NT2/D1 (cell line): ENCODE results near the gene C3orf22.
"Not testable (repeated sequence)": the region's sequence is repeated elsewhere in the genome, so short reads cannot be mapped to it uniquely, and the experiment has no call there.

Source experiments
- DNase-seq: peaks from one replicate; pipeline ENCODE4 v3.0.0-alpha.2; 2011; ENCODE audit warnings: low read depth, low spot score
- H3K27me3 ChIP-seq: 2 replicates; pipeline ENCODE4 v1.6.0; 2011; ENCODE audit warnings: mild to moderate bottlenecking; ENCODE audit not compliant: insufficient read length, insufficient read depth
- H3K36me3 ChIP-seq: 2 replicates; pipeline ENCODE4 v1.6.1; 2011; ENCODE audit warnings: mild to moderate bottlenecking, low read length, mixed read lengths; ENCODE audit not compliant: insufficient read depth, insufficient read length
- H3K4me1 ChIP-seq: 2 replicates; pipeline ENCODE4 v1.5.1; 2011; ENCODE audit not compliant: insufficient read depth, insufficient read length
- H3K4me3 ChIP-seq: 2 replicates; pipeline ENCODE4 v1.5.1; 2011; ENCODE audit warnings: low read depth; ENCODE audit not compliant: insufficient read length
- H3K9ac ChIP-seq: 2 replicates; pipeline ENCODE4 v1.6.0; 2011; ENCODE audit warnings: low read depth; ENCODE audit not compliant: insufficient read length
- H3K9me3 ChIP-seq: 2 replicates; pipeline ENCODE4 v1.5.1; 2011; ENCODE audit warnings: mild to moderate bottlenecking, low read length; ENCODE audit not compliant: insufficient read depth
- SUZ12 ChIP-seq: IDR thresholded peaks from 2 replicates; pipeline ENCODE4 v1.6.1; 2011; ENCODE audit not compliant: insufficient read length, insufficient read depth; ENCODE audit errors: extremely low read depth
- YY1 ChIP-seq: IDR thresholded peaks from 2 replicates; pipeline ENCODE4 v1.6.1; 2011; ENCODE audit not compliant: insufficient read length, insufficient read depth
- ZNF274 ChIP-seq: IDR thresholded peaks from 2 replicates; pipeline ENCODE4 v1.6.1; 2011; ENCODE audit warnings: mild to moderate bottlenecking, low read depth, low read length

C3orf22 gene

DNA sequence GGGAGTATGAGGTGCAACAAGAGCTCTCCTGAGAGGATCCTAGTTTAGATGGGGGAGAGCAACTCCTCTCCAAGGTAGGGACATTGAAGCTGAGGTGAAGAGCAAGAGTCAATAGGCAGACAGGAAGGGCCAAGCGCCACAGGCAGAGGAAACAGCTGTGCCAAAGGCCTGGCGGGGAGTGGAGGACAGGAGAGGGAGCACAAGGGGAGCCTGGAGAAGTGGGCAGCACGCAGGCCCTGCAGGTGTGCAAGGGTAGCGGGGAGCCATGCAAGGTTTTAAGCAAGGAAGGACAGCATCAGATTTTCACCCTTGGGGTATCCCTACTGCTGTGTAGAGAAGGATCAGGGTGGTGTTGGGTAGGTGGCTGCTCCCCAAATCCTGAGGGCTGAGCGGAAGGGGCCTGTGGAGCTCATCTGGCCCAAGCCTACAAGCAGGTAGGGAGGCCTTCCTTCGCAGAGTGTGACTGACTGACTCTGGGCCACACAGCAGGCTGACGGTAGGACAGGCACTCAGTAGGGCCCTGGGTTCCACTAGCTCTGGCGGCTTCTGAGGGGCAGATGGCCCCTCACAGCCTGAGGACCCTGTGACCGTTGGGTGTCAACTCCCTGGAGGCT, 21.5 kb downstream of the C3orf22 start:
- Histone ChIP-seq H3K4me1 (peaks cover 6% of the 10 kb centered on the region), H3K9me3 (no peaks in the 10 kb centered on the region), H3K36me3 (no peaks in the 10 kb centered on the region), H3K9ac (no peak overlapping the region), H3K4me3 (no peak overlapping the region), H3K27me3 (peaks cover 16% of the 10 kb centered on the region)
- no peak for DNase-seq
- no peak for TF ChIP-seq ZNF274
- no peak for TF ChIP-seq SUZ12
- no peak for TF ChIP-seq YY1

DNA sequence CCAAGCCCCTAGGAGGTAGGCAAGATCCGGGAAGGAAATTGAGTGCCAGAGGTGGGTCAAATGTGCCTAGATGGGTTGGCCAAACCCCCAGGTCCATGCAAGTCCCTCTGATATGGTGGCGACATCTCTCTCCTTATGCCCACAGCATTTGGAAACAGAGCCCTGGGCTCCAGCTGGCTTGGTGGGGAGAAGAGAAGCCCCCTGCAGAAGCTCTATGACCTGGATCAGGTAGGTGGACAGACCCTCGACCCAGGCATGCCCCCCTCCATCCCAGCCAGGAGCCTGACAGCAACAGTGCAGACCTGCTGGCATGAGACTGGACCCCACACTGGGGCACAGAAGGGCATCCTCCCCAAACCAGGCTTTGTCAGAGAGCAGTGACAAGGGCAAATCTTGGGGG, 22.6 kb downstream of the C3orf22 start:
- Histone ChIP-seq H3K4me3 (no peak overlapping the region), H3K9ac (no peak overlapping the region), H3K27me3 (peaks cover 16% of the 10 kb centered on the region), H3K36me3 (no peaks in the 10 kb centered on the region), H3K4me1 (peaks cover 6% of the 10 kb centered on the region), H3K9me3 (no peaks in the 10 kb centered on the region)
- no peak for DNase-seq
- TF ChIP-seq YY1 (no peak), ZNF274 (no peak), SUZ12 (no peak)

DNA sequence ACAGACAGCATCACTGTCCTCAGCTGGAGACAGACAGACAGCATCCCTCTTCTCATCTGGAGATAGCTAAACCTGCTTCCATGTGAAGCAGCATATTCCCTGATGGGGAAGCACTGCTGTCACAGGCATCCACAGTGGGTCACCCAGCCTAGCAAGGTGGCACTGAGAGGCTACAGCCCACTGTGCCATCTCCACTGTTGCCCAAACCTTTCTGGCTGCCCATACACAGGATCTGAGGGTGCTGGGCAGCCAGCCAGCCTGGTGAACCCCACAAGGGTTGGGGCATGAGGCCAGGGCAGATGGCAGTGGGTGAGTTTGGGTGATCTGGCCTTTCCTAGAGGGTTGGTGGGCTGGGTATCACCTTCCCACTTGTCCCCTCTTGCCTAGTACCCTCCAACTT, 23.1 kb downstream of the C3orf22 start:
- Histone ChIP-seq H3K9me3 (no peaks in the 10 kb centered on the region), H3K4me3 (no peak overlapping the region), H3K27me3 (peaks cover 16% of the 10 kb centered on the region), H3K36me3 (no peaks in the 10 kb centered on the region), H3K4me1 (peaks cover 6% of the 10 kb centered on the region), H3K9ac (no peak overlapping the region)
- TF ChIP-seq ZNF274: no peak
- no peak for TF ChIP-seq SUZ12
- no peak for TF ChIP-seq YY1
- no peak for DNase-seq

DNA sequence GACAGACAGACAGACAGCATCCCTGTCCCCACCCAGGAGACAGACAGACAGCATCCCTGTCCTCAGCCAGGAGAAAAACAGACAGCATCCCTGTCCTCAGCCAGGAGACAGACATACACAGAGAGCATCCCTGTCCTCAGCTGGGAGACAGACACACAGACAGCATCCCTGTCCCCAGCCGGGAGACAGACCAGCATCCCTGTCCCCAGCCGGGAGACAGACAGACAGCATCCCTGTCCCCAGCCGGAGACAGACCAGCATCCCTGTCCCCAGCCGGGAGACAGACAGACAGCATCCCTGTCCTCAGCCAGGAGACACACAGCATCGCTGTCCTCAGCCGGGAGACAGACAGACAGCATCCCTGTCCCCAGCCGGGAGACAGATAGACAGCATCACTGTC, 24.0 kb downstream of the C3orf22 start:
- H3K4me1 ChIP-seq, H3K36me3 ChIP-seq, H3K9me3 ChIP-seq, H3K4me3 ChIP-seq, DNase-seq, H3K9ac ChIP-seq: not testable (repeated sequence)
- peaks cover 16% of the 10 kb centered on the region for H3K27me3 ChIP-seq

DNA sequence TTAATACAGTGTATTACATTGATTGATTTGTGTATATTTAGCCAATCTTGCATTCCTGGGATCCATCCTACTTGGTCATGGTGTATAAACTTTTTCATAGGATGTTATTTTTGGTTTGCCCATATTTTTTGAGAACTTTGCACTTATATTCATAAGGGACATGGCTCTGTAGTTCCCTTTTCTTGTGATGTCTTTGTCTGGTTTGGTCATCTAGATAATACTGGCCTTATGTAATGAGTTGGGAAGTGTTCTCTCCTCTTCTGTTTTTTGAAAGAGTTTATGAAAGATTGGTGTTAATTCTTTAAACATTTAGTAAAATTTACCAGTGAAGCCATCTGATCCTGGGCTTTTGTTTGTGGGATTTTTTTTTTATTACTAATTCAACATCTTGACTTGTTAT, 25.2 kb downstream of the C3orf22 start:
- H3K27me3 ChIP-seq: peaks cover 16% of the 10 kb centered on the region
- no peaks in the 10 kb centered on the region; the same call in 1 of the 2 replicates for H3K9me3 ChIP-seq
- H3K4me1 ChIP-seq: peaks cover 7% of the 10 kb centered on the region
- no peak overlapping the region for H3K9ac ChIP-seq
- DNase-seq: no peak
- H3K4me3 ChIP-seq: no peak overlapping the region
- no peaks in the 10 kb centered on the region for H3K36me3 ChIP-seq
- no peak for TF ChIP-seq ZNF274

DNA sequence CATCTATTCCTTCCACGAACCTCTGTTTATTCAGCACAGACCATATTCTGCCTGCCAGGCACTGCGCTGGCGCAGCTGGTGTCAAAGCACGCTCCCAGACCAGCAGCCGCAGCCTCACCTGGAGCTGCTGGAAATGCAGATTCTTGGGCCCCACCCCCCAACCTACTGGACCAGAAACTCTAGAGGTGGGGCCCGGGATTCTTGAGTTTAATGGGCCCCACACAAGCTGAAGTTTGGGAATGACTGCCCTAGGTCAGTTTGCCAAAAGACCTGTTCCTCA, 27.7 kb downstream of the C3orf22 start:
- no peak overlapping the region for H3K4me3 ChIP-seq
- peaks cover 7% of the 10 kb centered on the region for H3K4me1 ChIP-seq

DNA sequence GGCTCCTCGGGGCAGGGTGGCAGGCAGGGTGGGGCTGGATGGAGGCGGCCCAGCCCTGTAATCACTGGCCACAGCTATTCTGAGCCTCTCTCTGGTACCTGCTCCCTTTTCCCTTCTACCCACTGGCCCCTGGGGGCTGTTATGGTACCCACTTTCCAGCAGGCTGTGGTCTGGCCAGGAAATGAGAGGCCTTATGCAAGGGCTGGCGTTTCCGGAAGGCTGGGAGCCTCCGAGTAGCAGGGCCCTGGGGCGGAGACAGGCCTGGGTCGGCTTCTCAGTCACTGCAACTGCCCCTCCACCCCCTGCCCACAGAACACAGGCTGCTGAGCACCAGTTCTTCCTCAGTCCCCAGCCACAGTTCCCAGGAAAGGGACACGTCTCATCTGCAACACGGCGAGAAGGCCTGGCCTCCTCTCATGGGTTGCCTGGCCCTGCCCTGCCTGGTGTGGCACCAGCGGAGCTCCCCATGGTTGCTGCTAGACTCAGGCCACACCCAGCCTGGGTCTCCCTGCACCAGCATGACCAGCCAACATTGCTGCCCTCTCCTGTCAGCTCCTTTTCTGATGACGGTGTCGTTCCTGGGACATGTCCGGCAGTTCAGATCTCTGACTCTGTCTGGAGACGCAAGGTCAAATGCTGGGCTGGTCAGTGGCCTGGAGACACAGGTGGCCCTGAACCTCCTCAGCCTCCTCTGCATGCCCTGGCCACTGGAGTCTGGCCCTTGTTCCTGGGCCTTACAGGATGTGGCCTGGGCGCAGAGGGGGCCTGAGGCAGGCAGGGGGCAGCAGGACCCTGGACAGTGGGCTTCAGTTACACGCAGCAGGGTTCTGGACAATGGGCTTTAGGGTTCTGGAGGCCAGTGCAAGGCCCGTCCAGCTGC, 28.3 kb downstream of the C3orf22 start:
- H3K27me3 ChIP-seq: peaks cover 16% of the 10 kb centered on the region
- no peak for TF ChIP-seq SUZ12
- TF ChIP-seq ZNF274: no peak
- no peak for TF ChIP-seq YY1
- no peak for DNase-seq
- H3K4me3 ChIP-seq: no peak overlapping the region
- no peak overlapping the region for H3K9ac ChIP-seq
- peaks cover 9% of the 10 kb centered on the region for H3K4me1 ChIP-seq
- H3K36me3 ChIP-seq: no peaks in the 10 kb centered on the region
- H3K9me3 ChIP-seq: no peaks in the 10 kb centered on the region; the same call in 1 of the 2 replicates

More for the DNA sequence above, 27.7 kb downstream of the C3orf22 start:
- no peak for TF ChIP-seq YY1
- no peak for TF ChIP-seq SUZ12
- no peak for TF ChIP-seq ZNF274
- no peaks in the 10 kb centered on the region; the same call in 1 of the 2 replicates for H3K9me3 ChIP-seq
- no peak for DNase-seq
- H3K27me3 ChIP-seq: peaks cover 16% of the 10 kb centered on the region
- no peaks in the 10 kb centered on the region for H3K36me3 ChIP-seq
- H3K9ac ChIP-seq: no peak overlapping the region
